OCI-LY3 (cell line): ENCODE measurements around the gene RTN4RL2.

Experiments
- CTCF ChIP-seq: fragments of 200-600, 300-600 bp; sonication (generic); IDR thresholded peaks from 2 replicates; pipeline ENCODE4 v1.5.1; 2014; ENCODE audit warnings: antibody characterized with exemption, low read length, low read depth
- EZH2phosphoT487 ChIP-seq: fragments of 200-600 bp; shearing (Covaris generic); IDR thresholded peaks from 2 replicates; pipeline ENCODE4 v1.6.1; 2018; ENCODE audit warnings: antibody characterized with exemption, mixed run types, low read depth

- TF ChIP-seq CTCF (no peak), EZH2phosphoT487 (no peak)
These were observed 40.6 kb downstream of the RTN4RL2 start for GRCh38 chr11:57500926-57501325.
